Smooth muscle cell (in vitro differentiated cells): ENCODE data around the gene CADPS. TPM values are rescaled to one million over a fixed set of nuclear protein-coding genes. Genes with fewer than 3 reads are reported as not detected.

Experiments
- DNase-seq: peaks from one replicate; lab custom pipeline; 2025; ENCODE audit not compliant: unreplicated experiment; lab: John Stamatoyannopoulos, UW
- H2AFZ ChIP-seq: fragments of 200-600 bp; sonication (generic); 2 replicates; pipeline ENCODE4 v1.6.0; 2016; ENCODE audit warnings: antibody characterized with exemption, low read depth, mild to moderate bottlenecking
- H3F3A ChIP-seq: fragments of 200-600 bp; sonication (generic); 2 replicates; pipeline ENCODE4 v1.6.0; 2017; ENCODE audit warnings: antibody characterized with exemption, low read depth
- H3K27ac ChIP-seq: fragments of 200-600 bp; sonication (generic); 2 replicates; pipeline ENCODE4 v1.5.1; 2016; ENCODE audit warnings: low read depth, mild to moderate bottlenecking
- H3K27me3 ChIP-seq: fragments of 200-600 bp; sonication (generic); 2 replicates; pipeline ENCODE4 v1.6.1; 2016; ENCODE audit warnings: low read depth, mild to moderate bottlenecking
- H3K36me3 ChIP-seq: fragments of 200-600 bp; sonication (generic); 2 replicates; pipeline ENCODE4 v1.5.1; 2016; ENCODE audit warnings: low read depth
- H3K4me1 ChIP-seq: fragments of 200-600 bp; sonication (generic); 2 replicates; pipeline ENCODE4 v1.5.1; 2016; ENCODE audit warnings: low read depth
- H3K4me2 ChIP-seq: fragments of 200-600 bp; sonication (generic); 2 replicates; pipeline ENCODE4 v1.6.0; 2016; ENCODE audit warnings: mild to moderate bottlenecking
- H3K4me3 ChIP-seq: fragments of 200-600 bp; sonication (generic); 2 replicates; pipeline ENCODE4 v1.5.1; 2016; ENCODE audit warnings: mild to moderate bottlenecking
- H3K79me2 ChIP-seq: fragments of 200-600 bp; sonication (generic); 2 replicates; pipeline ENCODE4 v1.6.0; 2016; ENCODE audit warnings: low read depth, mild to moderate bottlenecking
- H3K9ac ChIP-seq: fragments of 200-600 bp; sonication (generic); 2 replicates; pipeline ENCODE4 v1.6.0; 2016; ENCODE audit warnings: low read depth
- H3K9me3 ChIP-seq: fragments of 200-600 bp; sonication (generic); replicated peaks from 2 replicates; pipeline ENCODE4 v1.5.1; 2016; ENCODE audit warnings: low read depth
- H4K20me1 ChIP-seq: fragments of 200-600 bp; sonication (generic); 2 replicates; pipeline ENCODE4 v1.6.0; 2016; ENCODE audit warnings: low read depth
- CTCF ChIP-seq: fragments of 200-600 bp; sonication (generic); IDR thresholded peaks from 2 replicates; pipeline ENCODE4 v1.5.1; 2017; ENCODE audit warnings: borderline replicate concordance, mild to moderate bottlenecking, antibody characterized with exemption; ENCODE audit not compliant: insufficient read depth, poor library complexity, severe bottlenecking
- WGBS: methylation state at CpG from one replicate; pipeline ENCODE4 v1.1.7; 2016; ENCODE audit warnings: low lambda C conversion rate; 5-methylcytosine and 5-hydroxymethylcytosine counted together
- polyA plus RNA-seq: library from polyadenylated mRNA; unstranded; fragments of >200 nt; fragmentation: Nextera tagmentation; extraction: Ambion mirVana; gene quantifications from 2 replicates; pipeline ENCODE4 v1.2.1, GENCODE V29; 2016
- total RNA-seq: library from RNA; depleted of rRNA; stranded (reverse); fragments of >200 nt; gene quantifications from 2 replicates; pipeline ENCODE4 v1.2.3, GENCODE V29; 2014

The CADPS gene
- total and polyA plus RNA-seq, 2 experiments from 2014 or later, result 4.4 to 38.4 TPM

- no peaks in the 10 kb centered on the region for H3F3A ChIP-seq
- H3K9ac ChIP-seq, result no peak overlapping the region
- no peaks in the 10 kb centered on the region for H3K4me1 ChIP-seq
- no peak for DNase-seq
- H3K27ac ChIP-seq, result no peak overlapping the region
- no peak overlapping the region for H2AFZ ChIP-seq
- H3K4me3 ChIP-seq, result no peak overlapping the region
- H4K20me1 ChIP-seq, result no peaks in the 10 kb centered on the region
- H3K79me2 ChIP-seq, result no peaks in the 10 kb centered on the region
- H3K4me2 ChIP-seq, result no peak overlapping the region
- 78% methylated on average over 2 of the region's 2 CpGs for WGBS
- no peaks in the 10 kb centered on the region for H3K27me3 ChIP-seq
- H3K9me3 ChIP-seq, result no peaks in the 10 kb centered on the region
- H3K36me3 ChIP-seq, result no peaks in the 10 kb centered on the region
- no peak for TF ChIP-seq CTCF
Measured at GRCh38 chr3:62655056-62655690, 220.0 kb downstream of the CADPS start.

DNA sequence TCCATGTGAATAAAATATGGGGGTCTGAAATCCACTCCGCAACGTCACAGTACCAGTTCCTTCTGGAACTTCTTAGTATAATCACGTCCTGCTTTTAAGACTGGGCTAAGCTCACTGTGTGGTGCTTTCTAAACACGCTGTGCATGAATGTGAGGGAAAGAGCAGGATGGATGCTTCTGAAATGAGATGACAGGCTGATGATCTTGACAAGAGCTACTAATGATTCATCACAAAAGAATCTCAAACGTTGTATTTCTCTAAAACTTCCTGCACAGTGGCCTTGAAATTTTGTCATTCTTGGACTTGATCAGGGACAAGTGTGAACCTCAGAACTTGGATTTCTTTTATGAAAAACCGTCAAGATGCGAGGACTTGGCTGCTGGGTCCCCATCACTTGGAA lies 221.4 kb downstream of the CADPS start:
- no peaks in the 10 kb centered on the region for H3K9me3 ChIP-seq
- DNase-seq, result no peak
- no peak overlapping the region for H3K27ac ChIP-seq
- H3K27me3 ChIP-seq, result no peaks in the 10 kb centered on the region
- H3K4me1 ChIP-seq, result no peaks in the 10 kb centered on the region
- H3K4me3 ChIP-seq, result no peak overlapping the region
- no peaks in the 10 kb centered on the region for H3K36me3 ChIP-seq
- no peaks in the 10 kb centered on the region for H3F3A ChIP-seq
- no peak for TF ChIP-seq CTCF
- H3K9ac ChIP-seq, result no peak overlapping the region
- no peaks in the 10 kb centered on the region for H4K20me1 ChIP-seq
- no peak overlapping the region for H3K4me2 ChIP-seq
- H2AFZ ChIP-seq, result no peak overlapping the region
- no peaks in the 10 kb centered on the region for H3K79me2 ChIP-seq
- WGBS, result 59% methylated on average over 7 of the region's 7 CpGs

- Histone ChIP-seq H3K9ac (no peak overlapping the region), H3K4me2 (no peak overlapping the region), H3K9me3 (no peaks in the 10 kb centered on the region), H3K79me2 (no peaks in the 10 kb centered on the region), H3K27me3 (no peaks in the 10 kb centered on the region), H3K4me3 (no peak overlapping the region), H3K36me3 (no peaks in the 10 kb centered on the region), H3F3A (no peaks in the 10 kb centered on the region), H2AFZ (no peak overlapping the region), H4K20me1 (no peaks in the 10 kb centered on the region), H3K4me1 (no peaks in the 10 kb centered on the region), H3K27ac (no peak overlapping the region)
- TF ChIP-seq CTCF, result no peak
- no peak for DNase-seq
- 95% methylated on average over 1 of the region's 1 CpG for WGBS
Measured at GRCh38 chr3:62647711-62648110, 227.5 kb downstream of the CADPS start.

GRCh38 chr3:62644493-62644892 lies 230.7 kb downstream of the CADPS start:
- no peak overlapping the region for H3K27ac ChIP-seq
- no peaks in the 10 kb centered on the region for H3K9me3 ChIP-seq
- no peak for TF ChIP-seq CTCF
- H3K4me2 ChIP-seq, result no peak overlapping the region
- H3K36me3 ChIP-seq, result no peaks in the 10 kb centered on the region
- H3F3A ChIP-seq, result no peaks in the 10 kb centered on the region
- DNase-seq, result no peak
- no peaks in the 10 kb centered on the region for H3K79me2 ChIP-seq
- no peaks in the 10 kb centered on the region for H3K27me3 ChIP-seq
- no peaks in the 10 kb centered on the region for H3K4me1 ChIP-seq
- WGBS, result 89% methylated on average over 1 of the region's 1 CpG
- H3K9ac ChIP-seq, result no peak overlapping the region
- no peak overlapping the region for H2AFZ ChIP-seq
- no peaks in the 10 kb centered on the region for H4K20me1 ChIP-seq
- no peak overlapping the region for H3K4me3 ChIP-seq
